ENCODE measurements around the gene WNT3.

The WNT3 gene

DNA sequence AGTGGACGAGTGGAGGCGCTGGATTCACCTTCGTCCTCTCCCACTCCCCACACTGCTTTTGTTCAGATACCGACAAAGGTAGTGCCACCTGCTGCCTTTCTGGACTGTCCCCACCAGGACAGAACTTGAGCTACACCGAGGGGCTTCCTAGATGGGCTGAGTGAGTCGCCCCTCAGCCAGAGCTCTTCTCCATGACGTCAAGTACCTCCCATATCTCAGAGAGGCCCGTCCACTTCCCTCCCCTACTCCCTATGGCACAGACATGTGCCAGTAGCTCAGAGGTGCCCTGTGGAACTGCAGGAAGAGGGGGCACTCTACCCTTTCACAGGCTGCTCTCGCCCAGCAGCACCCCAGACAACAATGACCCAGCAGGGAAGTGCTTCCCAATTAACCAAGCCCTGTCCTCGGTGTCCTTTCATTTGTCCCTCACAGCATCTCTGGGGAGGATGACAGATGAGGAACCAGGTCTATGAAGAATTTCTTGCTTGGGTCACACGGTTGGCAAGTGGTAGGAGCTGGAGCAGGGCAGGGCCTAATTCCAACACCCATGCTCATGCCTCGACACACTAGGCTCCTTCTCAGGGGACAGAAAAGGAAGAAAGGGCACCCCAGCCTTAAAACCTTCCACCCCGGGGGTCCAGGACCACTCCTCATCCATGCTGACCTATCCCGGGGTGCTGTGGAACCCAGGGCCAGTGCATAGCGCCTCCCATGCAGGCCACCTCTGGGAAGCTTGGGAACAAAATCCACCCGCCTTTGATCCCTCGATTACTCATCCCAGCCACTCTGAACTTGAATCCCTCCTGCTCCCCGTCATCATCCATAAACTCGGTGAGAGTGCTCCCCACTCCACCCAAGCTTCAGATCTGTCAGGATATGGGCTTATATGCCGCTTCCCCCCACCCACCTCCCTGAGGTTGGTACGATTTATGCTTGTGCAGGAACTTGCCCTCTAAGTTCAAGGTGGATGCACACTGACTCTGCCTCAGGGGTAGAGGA is 51.7 kb downstream of the WNT3 start:
- DNase-seq (ENCODE audit: low read depth) = no peak
- TF ChIP-seq, protein P1, sequence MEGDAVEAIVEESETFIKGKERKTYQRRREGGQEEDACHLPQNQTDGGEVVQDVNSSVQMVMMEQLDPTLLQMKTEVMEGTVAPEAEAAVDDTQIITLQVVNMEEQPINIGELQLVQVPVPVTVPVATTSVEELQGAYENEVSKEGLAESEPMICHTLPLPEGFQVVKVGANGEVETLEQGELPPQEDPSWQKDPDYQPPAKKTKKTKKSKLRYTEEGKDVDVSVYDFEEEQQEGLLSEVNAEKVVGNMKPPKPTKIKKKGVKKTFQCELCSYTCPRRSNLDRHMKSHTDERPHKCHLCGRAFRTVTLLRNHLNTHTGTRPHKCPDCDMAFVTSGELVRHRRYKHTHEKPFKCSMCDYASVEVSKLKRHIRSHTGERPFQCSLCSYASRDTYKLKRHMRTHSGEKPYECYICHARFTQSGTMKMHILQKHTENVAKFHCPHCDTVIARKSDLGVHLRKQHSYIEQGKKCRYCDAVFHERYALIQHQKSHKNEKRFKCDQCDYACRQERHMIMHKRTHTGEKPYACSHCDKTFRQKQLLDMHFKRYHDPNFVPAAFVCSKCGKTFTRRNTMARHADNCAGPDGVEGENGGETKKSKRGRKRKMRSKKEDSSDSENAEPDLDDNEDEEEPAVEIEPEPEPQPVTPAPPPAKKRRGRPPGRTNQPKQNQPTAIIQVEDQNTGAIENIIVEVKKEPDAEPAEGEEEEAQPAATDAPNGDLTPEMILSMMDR (IDR thresholded peaks at IDR 0.05; ENCODE audit: insufficient read depth, low read depth, low read length, missing control alignments) = no peak
- no peak overlapping the region for H3K4me3 ChIP-seq (ENCODE audit: low read depth, low read length)

DNA sequence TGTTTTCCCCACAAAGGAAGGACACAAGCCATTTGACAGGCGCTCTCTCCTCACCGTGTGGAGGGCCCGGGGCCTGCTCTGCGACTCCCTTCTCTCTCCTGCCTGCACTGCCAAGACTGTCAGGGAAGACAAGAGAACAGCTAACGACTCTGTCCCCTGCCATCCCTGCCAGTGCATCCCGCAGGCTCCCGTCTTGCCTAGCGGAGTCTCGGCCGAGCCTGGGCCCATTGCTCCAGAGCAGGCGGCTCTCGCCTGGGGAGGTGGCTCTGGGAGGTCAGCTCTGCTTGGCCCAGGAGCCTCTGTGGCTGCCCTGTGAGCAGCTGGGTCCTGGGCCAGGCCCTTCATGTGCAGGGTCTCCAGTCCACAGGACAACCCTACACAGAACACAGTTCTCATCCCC is 53.0 kb downstream of the WNT3 start:
- TF ChIP-seq, protein P1 (IDR thresholded peaks at IDR 0.05; ENCODE audit: insufficient read depth, low read depth, low read length, missing control alignments) = no peak
- no peak overlapping the region for H3K4me3 ChIP-seq (ENCODE audit: low read depth, low read length)
- no peak for DNase-seq (ENCODE audit: low read depth)

DNA sequence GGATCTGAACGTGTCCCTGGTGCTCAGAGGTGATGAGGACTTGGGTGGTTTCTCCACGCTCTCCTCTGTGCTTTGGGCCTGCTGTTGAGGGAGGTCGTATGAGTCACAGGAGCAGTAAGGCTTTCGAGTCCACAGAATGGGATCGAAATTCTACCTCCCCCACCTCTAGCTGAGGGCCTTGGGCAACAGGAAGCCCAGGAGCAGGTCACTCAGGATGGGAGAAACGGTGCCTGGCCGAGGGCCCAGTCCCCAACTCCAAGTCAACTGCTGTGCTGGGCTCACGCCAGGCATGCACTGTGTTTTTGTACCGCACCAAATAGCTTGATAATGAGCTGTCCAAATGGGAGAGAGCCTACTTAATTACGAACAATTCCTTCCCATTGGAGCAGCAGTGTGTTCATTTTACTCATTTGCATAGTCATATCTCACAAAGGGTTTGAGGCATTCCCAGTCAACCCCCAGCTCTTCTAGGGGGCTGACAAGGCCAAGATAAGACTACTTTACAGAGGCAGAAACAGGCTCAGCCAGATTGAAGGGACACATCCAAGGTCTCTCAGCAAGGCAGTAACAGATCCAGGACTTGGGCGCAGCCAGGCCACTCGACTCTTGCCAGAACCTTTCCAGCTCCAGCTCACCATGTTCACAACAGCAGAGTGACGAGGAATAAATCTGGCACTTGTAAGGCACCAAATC is 53.6 kb downstream of the WNT3 start:
- TF ChIP-seq, protein P1 (IDR thresholded peaks at IDR 0.05; ENCODE audit: insufficient read depth, low read depth, low read length, missing control alignments) = no peak
- no peak overlapping the region for H3K4me3 ChIP-seq (ENCODE audit: low read depth, low read length)
- no peak for DNase-seq (ENCODE audit: low read depth)

DNA sequence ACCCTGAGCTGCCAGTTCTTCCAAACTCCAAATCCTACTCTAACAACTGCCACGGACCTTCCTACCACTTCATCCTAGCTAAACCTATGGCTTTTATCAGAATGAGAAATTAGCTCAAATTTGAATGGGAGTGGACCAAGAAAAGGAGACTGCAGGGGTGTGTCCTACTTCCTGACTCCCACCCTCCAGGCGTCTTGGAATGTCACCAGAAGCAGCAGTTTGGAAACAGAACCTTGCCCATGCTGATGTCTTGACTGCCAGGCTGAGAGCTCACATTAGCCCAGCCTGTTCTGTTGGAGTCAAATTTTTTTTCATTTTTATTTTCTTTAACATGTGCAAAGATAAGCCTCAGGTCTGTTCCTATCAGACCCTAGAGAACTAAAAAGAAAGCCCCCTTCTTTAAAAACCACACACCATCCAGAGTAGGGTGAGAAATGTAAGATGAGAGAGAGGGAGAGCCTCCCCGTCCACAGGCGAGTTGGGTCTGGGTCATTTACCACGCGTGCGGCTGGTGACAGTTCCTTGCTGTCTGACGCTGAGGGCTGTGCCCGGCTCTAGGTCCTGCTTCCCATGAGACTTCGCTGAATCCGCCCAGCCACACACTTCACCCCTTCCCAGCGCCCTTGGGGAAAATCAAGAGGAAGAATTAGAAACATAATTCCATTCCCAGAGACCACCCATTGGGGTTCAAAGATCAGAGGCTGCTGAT is 54.3 kb downstream of the WNT3 start:
- no peak for DNase-seq (ENCODE audit: low read depth)
- TF ChIP-seq, protein P1 (IDR thresholded peaks at IDR 0.05; ENCODE audit: insufficient read depth, low read depth, low read length, missing control alignments) = no peak
- H3K4me3 ChIP-seq (ENCODE audit: low read depth, low read length) = no peak overlapping the region

DNA sequence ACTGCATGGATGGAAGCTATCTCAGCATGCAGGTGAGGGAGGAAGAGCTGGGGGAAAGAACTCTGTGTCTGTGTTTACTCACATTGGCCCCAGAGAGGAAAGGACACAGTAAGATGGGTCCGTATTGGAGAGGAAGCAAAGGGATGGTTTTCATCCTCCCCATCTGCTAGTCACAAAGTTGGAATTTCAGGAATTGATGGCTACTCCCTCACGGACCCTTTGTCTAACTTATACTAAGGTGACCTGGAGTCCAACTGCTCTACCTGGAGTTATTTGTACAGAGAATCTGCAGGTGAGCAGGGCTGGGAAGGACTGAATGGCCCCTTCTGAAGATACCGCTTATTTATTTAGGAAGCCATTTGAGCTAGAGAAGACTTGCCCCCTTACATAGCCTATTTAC is 55.1 kb downstream of the WNT3 start:
- DNase-seq (ENCODE audit: low read depth) = no peak
- H3K4me3 ChIP-seq (ENCODE audit: low read depth, low read length) = no peak overlapping the region
- TF ChIP-seq, protein P1 (IDR thresholded peaks at IDR 0.05; ENCODE audit: insufficient read depth, low read depth, low read length, missing control alignments) = no peak

DNA sequence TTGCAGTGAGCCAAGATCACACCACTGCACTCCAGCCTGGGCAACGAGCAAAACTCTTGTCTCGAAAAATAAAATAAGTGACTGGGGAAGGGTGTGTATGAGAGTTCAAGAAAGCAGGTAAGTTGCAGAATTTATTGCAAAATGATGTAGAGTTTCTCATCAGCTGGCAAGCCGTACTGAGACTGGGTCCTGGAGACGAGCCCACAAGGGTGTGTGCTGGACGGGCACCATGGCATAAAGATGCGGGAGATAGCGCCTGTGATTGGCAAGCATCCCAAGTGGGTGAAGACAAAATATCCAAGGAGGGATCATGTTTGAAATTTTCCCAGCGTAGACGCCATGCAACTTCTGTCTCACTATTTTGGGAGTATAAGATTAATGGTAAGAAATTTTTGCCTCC is 59.4 kb downstream of the WNT3 start:
- no peak for DNase-seq (ENCODE audit: low read depth)
- TF ChIP-seq, protein P1 (IDR thresholded peaks at IDR 0.05; ENCODE audit: insufficient read depth, low read depth, low read length, missing control alignments) = no peak
- H3K4me3 ChIP-seq (ENCODE audit: low read depth, low read length) = no peak overlapping the region
